Measurements from ENCODE around the gene LAMB3.
A peak's percentile ranks its signal among the peaks of the same experiment; 100 is the strongest.

The LAMB3 gene

DNA sequence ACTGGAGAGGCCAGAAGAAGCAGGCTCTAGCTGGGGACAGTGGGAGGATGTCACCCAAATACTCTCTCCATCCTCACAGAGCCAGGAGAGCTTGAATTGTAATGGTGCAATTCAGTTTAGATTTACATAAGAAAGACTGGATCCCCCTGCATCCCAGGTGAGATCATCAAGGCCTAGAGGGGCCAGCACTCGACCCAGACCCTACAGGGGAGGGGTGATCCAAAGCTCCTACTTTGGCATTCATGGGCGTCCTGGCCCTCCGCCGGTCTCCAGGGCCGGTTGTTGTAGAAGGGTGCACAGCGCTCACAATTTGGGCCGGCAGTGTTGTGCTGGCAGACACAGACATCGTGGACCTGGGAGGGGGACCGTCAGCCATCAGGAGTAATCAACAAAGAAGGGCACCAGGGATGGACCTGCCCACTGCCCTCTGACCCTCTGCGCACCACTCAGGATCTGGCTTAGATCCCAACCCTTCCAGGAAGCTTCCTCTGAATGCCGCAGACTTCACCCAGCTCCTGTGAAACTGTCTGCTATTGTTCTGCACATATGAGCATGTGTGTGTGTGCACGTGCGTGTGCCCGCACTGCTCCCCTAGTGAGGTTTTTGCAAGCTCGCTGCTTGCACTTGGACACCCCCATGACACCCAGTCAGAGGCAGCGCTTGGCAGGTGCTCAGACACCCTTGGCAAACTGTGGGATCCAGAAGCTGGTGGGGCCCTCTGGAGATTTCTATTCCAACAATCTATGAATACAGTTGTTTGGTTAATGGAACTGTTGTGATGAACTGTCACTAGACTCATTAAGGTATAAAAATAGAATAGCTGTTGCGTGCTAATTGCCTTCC is 21.6 kb downstream of the LAMB3 start:
- no peak for DNase-seq

DNA sequence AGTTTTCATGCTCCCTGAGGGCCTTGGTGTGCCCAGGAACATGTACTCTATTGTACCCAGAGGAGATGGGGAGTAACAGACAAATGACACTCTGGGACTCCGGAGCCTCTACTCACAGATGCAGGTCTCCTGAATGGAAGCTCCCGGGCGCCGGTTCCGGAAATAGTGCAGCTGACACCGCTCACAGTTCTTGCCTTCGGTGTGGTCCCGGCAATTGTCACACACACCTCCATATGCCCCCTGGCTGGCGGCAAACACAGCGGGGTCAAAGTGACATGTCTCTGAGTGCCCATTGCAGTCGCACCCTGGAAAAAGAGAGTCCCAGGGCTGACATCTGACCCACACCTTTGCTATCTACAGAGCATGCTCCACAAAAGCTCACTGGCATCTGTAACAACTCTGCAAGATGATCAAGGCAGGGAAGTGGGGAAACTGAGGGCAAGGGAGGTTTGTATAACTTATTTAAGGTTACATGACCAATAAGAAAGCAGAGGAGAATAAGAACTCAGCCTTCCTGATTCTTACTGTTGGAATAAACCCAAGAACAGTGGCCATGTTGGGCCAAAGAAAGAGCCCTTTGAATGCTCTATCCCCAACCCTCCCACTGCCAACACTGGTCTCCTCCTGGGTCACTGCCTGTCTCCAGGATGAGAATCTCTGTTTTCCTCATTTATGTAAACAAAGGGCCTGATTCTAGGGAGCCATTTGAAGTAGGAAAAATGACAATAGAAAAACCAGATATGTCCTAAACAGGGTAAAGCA is 22.4 kb downstream of the LAMB3 start:
- no peak for DNase-seq

DNA sequence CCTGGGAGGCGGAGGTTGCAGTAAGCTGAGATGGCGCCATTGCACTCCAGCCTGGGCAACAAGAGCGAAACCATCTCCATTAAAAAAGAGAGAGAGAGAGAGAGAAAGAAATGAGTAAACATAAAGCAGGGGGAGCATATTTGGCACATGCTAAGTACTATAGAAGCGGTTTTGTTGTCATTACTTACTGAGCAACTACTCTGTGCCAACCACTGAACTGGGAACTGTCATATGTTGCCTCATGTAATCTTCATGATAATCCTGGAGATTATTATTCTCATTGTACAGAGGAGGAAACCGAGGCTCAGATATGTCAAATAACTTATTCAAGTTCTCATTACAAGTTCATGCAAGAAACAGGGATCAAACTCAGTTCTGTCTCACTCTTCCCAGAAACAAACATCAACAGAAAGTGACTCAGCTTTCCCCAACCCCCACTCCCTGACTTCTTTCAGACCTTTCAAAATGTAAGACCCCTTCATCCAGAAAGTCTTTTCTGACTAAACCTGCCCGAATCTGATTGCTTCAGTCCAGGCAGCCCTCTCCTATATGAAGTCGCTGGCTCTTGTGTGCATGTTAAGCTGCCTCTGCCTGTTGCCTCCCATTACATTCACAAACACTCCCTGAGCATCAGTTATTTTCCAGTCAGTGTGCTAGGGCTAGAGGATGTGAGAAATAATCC is 23.5 kb downstream of the LAMB3 start:
- no peak for DNase-seq

DNA sequence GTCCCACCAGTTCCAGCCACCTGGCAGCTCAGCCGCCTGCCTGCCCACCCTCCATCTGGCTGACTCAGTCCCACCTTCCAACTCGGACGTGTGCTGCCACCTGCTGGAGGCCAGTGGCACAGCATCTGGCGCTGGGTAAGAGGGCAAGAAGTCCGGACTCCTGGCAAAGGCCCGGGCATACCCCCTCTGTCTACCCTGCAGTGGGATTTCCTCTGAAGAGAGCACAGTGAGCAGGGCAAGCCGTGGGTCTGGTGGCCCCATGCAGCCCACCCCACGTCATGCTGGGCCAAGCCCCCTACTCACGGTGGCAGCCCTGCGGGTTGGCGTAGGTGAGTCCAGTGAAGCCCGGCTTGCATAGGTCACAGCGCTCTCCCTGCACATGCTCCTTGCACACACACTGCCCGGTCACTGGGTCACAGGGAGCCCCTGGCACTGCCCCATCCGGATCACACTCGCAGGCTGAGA is 24.5 kb downstream of the LAMB3 start:
- peak; percentile 69 to 71 for DNase-seq

DNA sequence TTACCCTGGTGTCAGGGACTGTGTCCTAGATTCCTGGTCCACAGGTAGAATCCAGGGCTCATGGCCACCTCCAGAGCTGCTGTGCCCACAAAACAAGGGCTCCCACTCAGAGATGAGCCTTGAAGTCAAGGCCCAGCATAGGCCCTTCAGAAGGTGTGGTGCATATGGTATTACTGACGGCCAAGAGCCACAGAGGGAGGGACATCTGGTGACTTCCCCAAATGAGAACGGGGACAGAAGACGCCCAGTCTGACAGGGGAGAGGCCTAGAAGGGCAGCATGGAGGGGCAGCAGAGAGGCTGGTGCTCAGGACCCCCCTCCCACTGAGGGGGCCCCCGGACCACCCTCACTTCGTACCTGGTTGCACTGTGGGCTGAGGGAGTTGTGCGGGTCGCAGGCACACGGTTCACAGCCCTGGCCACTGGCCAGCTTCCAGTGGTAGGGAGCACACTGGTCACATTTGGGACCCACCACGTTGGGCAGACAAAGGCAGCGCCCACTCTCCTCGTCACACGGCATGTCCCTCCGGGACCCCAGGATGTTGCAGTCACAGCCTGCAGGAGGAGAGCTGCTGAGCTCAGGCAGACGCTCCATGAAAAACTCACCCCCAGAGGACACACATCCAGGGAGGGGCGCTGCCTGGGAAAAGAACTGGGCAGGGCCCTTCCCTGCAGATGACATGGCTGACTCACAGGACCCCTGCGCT is 25.0 kb downstream of the LAMB3 start:
- no peak for DNase-seq

DNA sequence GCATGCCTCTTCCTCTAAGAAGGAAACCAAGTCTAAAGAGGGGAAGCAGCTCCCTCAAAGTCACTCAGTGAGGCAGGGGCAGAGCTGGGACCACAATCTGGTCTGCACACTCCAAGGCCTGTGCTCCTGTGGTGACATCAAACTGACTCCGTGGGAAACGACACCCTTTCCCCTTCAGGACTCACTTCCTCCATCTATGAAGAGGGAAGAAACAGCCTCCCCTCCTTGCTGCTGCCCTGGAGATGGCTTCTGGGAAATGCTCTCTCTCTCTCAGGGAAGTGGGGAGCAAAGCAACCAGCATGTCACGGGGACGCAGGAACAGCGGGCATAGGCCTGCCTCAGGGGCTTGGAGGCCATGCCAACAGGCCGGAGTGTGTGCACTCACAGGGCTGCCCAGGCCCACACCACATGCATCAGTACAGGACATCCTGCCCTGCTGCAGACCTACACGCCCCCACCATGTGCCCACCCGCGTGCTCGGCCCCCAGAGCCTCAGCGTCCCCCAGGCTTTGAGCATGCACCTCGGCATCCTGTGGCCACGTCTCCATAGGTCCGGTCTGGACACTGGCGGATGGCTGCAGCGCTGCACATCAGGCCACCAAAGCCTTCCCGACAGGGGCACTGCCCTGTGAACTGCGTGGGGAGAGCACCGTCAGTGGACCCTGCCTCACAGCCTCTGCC is 25.7 kb downstream of the LAMB3 start:
- DNase-seq, result no peak

DNA sequence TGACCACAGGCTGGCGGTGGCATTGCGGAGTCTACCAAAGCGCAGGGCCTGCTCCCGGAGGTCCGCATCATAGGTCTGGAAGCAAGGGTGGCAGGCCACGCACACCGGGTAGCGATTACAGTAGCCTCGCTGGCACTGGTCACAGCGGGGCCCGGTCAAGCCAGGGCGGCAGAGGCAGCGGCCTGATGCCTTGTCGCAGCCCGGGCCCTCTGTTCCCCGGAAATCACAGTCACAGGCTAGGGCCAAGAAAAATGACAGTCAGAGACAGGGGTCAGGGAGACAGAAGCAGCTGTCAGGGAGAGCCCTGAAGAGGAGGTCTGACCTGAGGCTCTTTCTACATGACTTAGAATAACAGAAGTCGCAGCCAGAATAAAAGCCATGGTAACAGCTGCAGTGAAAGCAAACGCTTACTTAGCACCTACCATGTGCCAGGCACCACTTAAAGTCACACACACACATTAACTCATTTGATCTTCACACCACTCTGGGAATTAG is 26.4 kb downstream of the LAMB3 start:
- DNase-seq, result no peak

DNA sequence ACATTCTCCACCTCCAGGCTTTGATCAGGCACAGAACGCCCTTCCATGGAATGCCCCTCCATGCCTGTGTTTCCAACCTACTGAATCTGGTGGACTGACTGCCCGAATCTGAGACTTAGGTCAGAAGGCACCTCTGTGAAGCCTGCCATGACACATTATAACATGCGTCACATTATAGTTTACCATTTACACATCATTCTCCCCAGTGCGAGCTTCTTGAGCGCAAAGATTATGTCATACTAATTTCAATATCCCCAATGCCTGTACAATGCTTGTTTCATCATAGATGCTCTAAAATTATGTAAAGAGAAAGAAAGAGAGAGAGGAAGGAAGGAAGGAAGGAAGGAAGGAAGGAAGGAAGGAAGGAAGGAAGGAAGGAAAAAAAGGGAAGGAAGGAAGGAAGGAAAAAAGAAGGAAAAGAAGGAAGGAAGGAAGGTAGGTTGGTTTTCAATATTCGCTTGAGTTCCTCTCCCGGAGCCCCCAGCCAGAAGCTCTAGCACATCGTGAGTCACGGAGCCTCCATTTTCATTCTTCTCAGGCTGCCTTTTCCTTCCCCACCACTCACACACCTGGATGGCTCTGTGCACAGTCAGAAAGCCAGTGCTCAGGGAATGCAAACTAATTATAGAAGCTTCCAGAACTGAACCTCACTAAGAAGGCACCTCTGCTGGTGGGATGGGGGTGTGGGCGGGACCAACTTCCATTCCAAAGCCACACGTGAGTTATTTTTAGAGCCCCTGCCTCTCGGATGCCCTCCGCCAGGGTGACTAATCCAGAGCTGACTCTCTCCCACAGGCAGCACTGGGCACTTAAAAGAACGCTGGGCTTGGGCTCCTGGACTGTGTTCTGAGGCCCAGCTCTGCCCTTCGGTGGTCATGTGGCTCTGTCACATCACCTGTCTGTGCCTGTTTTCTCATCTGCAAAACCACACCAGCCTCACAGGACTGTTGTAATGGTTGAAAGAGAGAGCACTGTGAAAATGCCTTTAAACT is 27.4 kb downstream of the LAMB3 start:
- DNase-seq, result no peak

DNA sequence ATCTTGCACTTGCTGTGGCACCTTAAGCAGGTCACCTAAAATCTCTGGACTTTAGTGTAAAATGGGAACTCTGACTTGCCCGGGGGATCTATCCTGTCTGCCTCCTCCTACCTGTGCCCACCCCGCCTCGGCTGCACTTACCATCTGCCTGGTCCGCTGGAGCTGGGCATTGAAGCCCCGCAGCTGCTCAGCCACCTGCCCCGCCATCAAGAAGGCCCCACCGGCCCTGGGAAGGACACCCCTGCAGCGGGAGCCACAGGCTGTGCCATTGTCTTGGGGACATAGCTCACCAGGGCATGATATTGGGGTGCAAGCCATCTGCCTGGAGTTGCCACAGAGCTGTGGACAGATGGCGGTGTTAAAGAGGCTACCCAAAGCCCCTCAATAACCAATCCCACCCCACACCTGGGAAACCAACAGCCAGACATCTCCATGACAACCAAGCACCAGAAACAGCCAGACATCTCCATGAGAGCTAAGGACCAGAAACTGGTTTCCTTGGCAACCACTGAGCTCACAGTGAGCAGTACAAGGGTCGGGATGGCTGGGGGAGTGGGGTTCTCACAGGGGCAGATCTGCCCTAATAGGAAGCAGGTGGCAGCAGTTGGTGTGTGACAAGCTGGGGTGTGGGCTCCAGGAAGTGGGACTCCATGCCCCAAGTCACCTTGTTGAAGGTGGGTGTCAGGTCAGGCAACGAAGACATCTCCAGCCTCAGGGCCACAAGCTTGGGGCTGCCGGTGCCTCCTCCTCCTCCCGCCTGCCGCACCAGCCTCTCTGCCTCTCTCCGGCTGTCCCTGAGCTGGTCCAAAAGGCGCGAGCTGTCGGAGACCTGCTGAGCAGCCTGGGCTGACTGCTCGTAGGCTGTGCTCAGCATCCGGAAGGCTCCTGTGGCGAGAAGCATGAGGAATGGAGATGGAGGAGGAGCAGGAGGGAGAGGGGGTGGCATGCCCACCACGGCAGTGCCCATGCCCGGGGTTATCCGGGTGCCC is 29.1 kb downstream of the LAMB3 start:
- DNase-seq, result no peak

DNA sequence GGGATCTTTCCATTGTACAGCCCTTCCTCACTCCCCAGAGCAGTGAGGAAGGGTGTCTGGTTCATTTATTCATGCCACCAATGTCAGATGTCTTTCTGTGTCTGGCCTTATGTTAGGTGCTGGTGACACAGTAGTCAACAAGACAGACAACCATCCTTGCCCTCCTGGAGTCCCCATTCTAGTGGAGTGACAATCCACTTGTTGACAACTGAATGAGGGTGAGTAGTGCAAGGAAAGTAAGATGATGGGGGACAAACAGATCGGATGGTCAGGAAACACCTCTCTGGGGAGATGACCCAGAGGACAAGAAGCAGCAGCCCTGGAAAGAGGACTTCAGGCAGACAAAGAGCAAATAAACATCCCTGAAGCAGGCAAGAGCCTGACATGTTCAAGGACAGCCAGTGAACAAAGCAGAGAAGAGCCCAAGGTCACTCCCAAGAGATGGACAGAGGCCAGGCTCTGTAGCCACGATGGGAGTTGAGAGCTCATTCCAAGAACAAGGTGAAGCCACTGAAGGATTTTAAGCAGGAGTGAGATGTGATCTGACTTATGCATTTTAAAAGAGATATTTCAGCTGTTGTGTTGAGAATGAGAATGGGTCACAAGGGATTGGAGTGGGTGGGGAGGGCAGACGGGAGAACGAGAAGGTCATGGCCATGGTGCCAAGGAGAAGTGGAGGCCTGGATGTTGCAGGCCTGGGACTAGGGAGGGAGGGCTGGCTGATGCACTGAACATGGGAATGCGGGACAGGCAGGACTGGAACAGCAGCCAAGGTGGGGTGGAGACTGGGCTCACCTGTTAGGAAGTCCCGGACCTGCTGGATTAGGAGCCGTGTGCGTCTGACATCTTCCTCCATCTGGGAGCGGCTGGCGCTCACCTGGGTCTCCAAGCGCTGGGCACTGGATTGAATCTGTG is 30.2 kb downstream of the LAMB3 start:
- no peak for DNase-seq

DNA sequence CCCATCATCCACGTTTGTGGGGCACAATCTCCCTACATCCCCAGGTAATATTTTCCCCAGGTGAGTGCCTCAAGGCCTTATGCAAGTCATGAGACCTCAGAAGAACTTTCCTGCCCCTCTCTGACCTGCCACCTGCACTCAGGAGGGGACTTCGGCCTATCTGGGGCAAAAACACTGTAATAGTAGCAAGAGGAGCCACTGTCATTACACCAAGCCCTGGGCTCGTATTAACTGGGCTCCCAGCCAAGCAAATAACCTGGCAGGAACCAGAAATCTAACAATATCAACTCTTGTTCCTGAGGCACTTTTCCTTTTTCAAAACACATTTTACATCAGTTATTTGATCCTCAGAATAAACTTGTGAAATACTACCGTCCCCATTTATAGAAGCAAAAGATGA is 30.9 kb downstream of the LAMB3 start:
- no peak for DNase-seq

DNA sequence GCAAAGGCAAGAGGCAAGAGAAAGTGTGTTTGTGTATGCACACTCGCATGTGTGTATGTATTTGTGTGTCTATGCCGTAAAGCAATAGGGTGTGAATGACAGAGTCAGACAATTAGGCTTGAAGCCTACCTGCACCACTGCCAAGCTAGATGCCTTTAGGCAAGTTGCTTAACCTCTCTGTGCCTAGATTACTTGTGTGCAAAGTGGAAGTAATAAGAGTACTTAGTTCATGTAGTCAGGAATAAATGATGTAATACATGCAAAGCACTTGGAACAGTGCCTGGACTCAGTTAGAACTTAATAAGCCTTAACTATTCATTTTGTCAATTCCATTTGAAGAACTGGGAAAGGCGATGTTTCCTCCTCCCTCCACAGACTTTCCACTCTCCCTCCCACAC is 31.7 kb downstream of the LAMB3 start:
- DNase-seq, result no peak

DNA sequence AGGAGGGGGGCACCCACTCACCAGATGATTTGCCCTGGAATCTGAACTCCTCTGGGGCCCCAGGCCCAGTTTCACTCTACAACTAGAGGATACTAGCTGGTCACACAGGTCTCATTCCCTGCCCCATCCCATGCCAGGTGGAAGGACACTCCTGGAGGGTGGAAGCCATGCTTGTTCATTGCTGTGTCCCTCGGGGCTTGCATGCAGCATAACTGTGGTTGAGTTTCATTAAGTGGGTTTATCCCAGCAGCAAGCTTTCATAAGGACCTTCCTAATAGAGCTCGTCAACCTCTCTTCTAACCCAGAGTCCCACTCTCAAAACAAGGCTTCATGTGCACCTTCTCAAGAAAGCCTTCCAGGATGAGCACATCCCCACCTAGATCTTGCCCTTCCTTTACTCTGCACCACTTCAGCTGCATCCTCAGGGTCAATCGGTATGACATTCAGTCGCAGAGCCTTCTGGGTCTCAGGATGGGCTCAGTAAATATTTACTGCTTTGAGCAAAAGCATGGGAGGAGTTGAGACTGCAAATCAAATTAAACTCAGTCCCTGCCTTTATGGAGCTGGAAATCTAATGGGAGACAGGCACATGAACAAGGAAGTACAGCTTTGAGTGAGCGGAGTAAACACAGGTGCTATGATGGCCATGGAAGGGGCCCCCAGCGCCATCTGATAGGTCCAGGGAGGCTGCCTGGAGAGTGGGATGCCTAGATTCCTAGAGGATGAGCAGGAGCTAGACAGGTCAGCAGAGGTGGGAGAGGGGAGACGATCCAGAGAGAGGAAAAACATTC is 32.3 kb downstream of the LAMB3 start:
- no peak for DNase-seq

DNA sequence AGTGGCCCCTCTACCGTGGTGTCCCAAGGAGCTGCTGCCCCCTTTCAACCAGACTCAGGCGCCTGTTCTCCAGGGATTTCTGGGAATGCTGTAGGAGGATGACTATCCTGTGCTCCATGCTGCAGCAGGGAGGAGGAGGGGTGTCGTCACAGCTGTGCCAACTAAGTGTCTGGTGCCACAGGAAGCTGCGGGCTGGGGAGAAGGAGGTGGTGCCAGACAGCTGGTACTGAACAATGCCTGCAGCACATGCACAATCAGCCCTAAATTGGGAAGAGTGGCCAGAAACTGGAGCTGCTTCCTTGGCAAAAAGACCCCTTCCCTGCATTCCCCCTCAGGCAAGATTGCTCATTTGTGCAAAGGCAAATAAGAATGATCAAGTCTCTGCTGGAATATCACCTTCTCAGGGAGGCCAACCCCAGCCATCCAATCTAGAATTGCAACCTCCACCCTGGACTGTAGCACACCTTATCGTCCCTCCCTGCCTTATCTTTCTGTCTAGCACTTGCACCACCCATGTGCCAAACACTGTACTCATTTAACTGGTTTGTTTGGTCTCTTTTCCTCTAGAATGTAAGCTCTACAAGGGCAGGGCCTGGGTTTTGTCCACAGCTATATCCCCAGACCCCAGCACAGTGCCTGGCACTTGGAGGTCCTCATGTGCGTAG is 33.3 kb downstream of the LAMB3 start:
- no peak for DNase-seq

DNA sequence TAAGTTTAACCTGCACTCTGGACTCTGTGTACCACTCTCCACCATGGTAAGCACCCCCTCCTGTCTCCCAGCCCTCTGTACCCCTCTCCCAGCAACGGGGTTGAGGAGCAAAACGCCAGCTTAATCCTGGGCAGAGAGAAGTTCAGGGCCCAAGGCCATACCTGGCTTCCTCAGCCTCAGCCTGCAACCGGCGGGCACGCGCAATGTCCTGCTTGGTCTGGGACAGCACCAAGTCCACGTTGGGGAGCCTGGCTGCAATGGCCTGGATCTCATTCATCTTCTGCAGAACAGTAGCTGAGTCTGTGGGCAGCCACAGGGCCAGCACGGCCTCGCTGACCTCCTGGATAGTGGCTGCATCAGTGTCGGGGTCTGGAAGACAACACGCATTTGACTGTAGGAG is 33.9 kb downstream of the LAMB3 start:
- DNase-seq, result no peak

DNA sequence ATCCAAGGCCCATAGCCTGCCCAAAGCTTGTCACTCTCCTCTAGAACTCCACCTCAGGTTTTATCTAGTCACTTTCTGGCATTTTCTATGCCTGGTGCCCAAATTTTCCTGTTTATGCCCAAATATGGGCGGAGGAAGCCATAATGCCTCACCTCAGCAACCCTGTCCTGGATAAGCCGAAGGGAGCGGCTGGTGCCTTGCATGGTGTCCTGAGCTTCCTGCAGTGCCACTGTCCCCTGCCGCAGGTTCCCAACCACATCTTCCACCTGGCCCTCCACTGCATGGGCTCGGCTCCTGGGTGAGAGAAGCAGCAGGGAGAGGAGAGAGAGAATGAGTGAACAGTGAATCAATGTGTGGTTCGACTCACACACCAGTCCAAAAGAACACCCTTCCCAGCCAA is 34.5 kb downstream of the LAMB3 start:
- no peak for DNase-seq

DNA sequence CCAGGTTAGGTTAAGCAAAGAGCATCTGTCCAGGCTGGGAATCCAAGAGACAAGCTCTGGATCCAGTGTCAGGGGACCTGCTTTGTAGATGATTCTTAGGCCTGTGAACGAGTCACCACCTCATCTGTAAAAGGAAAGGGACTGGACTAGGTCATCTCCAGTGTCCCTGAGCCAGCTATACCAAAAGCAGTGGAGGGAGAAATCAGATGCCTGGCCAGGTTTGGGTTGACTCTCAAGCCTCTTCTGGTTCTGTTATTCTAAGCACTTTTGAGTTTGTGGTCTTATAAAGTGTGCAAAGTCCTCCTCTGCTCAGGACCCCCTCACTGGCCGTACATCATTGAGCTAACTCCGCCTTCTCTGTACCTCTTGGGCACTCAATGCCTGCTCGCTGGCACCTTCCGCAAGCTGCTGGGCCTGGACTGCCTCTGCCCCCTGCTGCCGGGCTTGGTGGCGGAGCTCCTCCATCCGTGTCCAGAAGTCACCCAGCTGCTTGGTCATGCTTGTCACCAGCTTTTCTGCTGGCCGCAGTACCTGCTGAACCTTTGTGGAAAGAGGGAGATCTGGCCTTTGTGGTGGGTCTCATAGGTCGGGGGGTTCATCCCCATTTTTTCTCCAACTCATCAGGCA is 35.1 kb downstream of the LAMB3 start:
- DNase-seq, result no peak

Data from activated CD4-positive, alpha-beta T cell treated with anti-CD3 and anti-CD28 coated beads, Interleukin-2, amount 50 U/mL, for 4 hours (primary cell).